ENCODE results near the gene TBX1. TPM values are rescaled to one million over a fixed set of nuclear protein-coding genes. Genes with fewer than 3 reads are reported as not detected.

Gene TBX1
- total RNA-seq, 3 donors from 2014 or later, result 0.96 to 9.2 (median 2.9) TPM

GRCh38 chr22:19783586-19784383 lies 23.2 kb downstream of the TBX1 start:
- no peak for DNase-seq (ENCODE audit: low spot score in 2 of 2)
- Histone ChIP-seq H3K27me3 (no peaks in the 10 kb centered on the region), H3K36me3 (no peaks in the 10 kb centered on the region), H3K9me3 (no peaks in the 10 kb centered on the region), H3K4me1 (no peaks in the 10 kb centered on the region), H3K27ac (no peak overlapping the region), H3K4me3 (no peak overlapping the region)
- intact Hi-C loops (cut with DNase I; ENCODE audit: low total_unique reads), result no loop called here
- TF ChIP-seq CTCF (IDR thresholded peaks at IDR 0.05) (no peak), POLR2AphosphoS5 (IDR thresholded peaks at IDR 0.05) (no peak)

GRCh38 chr22:19784384-19785175 lies 24.0 kb downstream of the TBX1 start:
- H3K36me3 ChIP-seq, result no peaks in the 10 kb centered on the region
- no peaks in the 10 kb centered on the region for H3K9me3 ChIP-seq
- H3K27ac ChIP-seq, result no peak overlapping the region
- no peak overlapping the region for H3K4me3 ChIP-seq
- no peak for DNase-seq (ENCODE audit: low spot score in 2 of 2)
- no peak for TF ChIP-seq POLR2AphosphoS5 (IDR thresholded peaks at IDR 0.05)
- no peak for TF ChIP-seq CTCF (IDR thresholded peaks at IDR 0.05)
- no peak for TF ChIP-seq POLR2A (IDR thresholded peaks at IDR 0.05)
- intact Hi-C loops (cut with DNase I; ENCODE audit: low total_unique reads), result no loop called here
- H3K27me3 ChIP-seq, result no peaks in the 10 kb centered on the region
- no peaks in the 10 kb centered on the region for H3K4me1 ChIP-seq

GRCh38 chr22:19785461-19786263 lies 25.1 kb downstream of the TBX1 start:
- no peak overlapping the region for H3K4me3 ChIP-seq
- no peak for DNase-seq (ENCODE audit: low spot score in 2 of 2)
- no peaks in the 10 kb centered on the region for H3K4me1 ChIP-seq
- no peaks in the 10 kb centered on the region for H3K36me3 ChIP-seq
- no peak overlapping the region for H3K27ac ChIP-seq
- TF ChIP-seq POLR2AphosphoS5 (IDR thresholded peaks at IDR 0.05) (no peak), CTCF (IDR thresholded peaks at IDR 0.05) (no peak), POLR2A (IDR thresholded peaks at IDR 0.05) (no peak)
- H3K9me3 ChIP-seq, result no peaks in the 10 kb centered on the region
- intact Hi-C loops (cut with DNase I; ENCODE audit: low total_unique reads), result no loop called here
- no peaks in the 10 kb centered on the region for H3K27me3 ChIP-seq

GRCh38 chr22:19786264-19786585 lies 25.6 kb downstream of the TBX1 start:
- Histone ChIP-seq H3K27ac (no peak overlapping the region), H3K4me3 (no peak overlapping the region), H3K9me3 (no peaks in the 10 kb centered on the region), H3K4me1 (no peaks in the 10 kb centered on the region), H3K36me3 (no peaks in the 10 kb centered on the region), H3K27me3 (no peaks in the 10 kb centered on the region)
- no peak for DNase-seq (ENCODE audit: low spot score in 2 of 2)
- TF ChIP-seq CTCF (IDR thresholded peaks at IDR 0.05) (no peak), POLR2A (IDR thresholded peaks at IDR 0.05) (no peak), POLR2AphosphoS5 (IDR thresholded peaks at IDR 0.05) (no peak)
- intact Hi-C loops (cut with DNase I; ENCODE audit: low total_unique reads), result no loop called here
